ENCODE results near the gene ZFPM1.

DNA sequence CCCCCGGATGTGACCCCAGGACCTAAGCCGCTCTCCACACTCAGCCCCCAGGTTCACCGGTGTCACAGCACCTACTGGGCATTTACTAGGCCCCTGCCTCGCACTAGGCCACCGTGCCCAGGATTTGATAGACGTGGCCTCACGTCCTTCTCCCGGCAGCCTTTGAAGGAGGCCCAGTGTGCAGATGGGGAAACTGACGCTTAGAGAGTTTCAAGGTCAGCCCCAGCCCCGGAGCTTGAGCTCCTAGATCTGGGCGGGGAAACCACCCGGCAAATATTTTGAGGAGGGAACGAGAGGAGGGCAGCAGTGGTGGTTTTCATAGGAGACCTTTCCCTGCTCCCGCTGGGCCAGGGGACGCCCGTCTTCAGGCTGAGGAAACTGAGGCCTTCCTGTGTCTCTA, 10.3 kb downstream of the ZFPM1 start:
- no peak for TF ChIP-seq CTCF (IDR thresholded peaks at IDR 0.05; ENCODE audit: low read depth, low read length, missing input control)
- TF ChIP-seq, protein P1, sequence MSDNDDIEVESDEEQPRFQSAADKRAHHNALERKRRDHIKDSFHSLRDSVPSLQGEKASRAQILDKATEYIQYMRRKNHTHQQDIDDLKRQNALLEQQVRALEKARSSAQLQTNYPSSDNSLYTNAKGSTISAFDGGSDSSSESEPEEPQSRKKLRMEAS (IDR thresholded peaks at IDR 0.05), result no peak
- TF ChIP-seq EGR1 (IDR thresholded peaks at IDR 0.05; ENCODE audit: low read depth in 2 of 2), result no peak
- TF ChIP-seq RAD21 (IDR thresholded peaks at IDR 0.05), result no peak
- TF ChIP-seq TAF1 (conservative IDR thresholded peaks at IDR 0.05), result no peak
- TF ChIP-seq YY1 (IDR thresholded peaks at IDR 0.05), result no peak
- TF ChIP-seq, protein P2, sequence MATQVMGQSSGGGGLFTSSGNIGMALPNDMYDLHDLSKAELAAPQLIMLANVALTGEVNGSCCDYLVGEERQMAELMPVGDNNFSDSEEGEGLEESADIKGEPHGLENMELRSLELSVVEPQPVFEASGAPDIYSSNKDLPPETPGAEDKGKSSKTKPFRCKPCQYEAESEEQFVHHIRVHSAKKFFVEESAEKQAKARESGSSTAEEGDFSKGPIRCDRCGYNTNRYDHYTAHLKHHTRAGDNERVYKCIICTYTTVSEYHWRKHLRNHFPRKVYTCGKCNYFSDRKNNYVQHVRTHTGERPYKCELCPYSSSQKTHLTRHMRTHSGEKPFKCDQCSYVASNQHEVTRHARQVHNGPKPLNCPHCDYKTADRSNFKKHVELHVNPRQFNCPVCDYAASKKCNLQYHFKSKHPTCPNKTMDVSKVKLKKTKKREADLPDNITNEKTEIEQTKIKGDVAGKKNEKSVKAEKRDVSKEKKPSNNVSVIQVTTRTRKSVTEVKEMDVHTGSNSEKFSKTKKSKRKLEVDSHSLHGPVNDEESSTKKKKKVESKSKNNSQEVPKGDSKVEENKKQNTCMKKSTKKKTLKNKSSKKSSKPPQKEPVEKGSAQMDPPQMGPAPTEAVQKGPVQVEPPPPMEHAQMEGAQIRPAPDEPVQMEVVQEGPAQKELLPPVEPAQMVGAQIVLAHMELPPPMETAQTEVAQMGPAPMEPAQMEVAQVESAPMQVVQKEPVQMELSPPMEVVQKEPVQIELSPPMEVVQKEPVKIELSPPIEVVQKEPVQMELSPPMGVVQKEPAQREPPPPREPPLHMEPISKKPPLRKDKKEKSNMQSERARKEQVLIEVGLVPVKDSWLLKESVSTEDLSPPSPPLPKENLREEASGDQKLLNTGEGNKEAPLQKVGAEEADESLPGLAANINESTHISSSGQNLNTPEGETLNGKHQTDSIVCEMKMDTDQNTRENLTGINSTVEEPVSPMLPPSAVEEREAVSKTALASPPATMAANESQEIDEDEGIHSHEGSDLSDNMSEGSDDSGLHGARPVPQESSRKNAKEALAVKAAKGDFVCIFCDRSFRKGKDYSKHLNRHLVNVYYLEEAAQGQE (IDR thresholded peaks at IDR 0.05), result no peak
- TF ChIP-seq SP1 (IDR thresholded peaks at IDR 0.05), result no peak

Measured in liver (tissue), 3 donors.